ENCODE measurements around the gene CPN1. TPM values are rescaled to one million over a fixed set of nuclear protein-coding genes. Genes with fewer than 3 reads are reported as not detected.
A peak's percentile ranks its signal among the peaks of the same experiment; 100 is the strongest.
"Not testable (repeated sequence)": the region's sequence is repeated elsewhere in the genome, so short reads cannot be mapped to it uniquely, and the experiment has no call there.

CPN1 gene
- total RNA-seq, 2 experiments from 2014 or later = not detected

GRCh38 chr10:100020142-100020885 is 61.4 kb downstream of the CPN1 start:
- Mint-ChIP-seq H3K36me3 (ENCODE audit: low read depth) (no peaks in the 10 kb centered on the region), H3K27ac (no peak overlapping the region), H3K27me3 (ENCODE audit: low read depth) (peaks cover 10% of the 10 kb centered on the region), H3K4me3 (no peak overlapping the region), H3K9me3 (ENCODE audit: insufficient read depth) (no peaks in the 10 kb centered on the region), H3K4me1 (ENCODE audit: low read depth) (peaks cover 15% of the 10 kb centered on the region)
- ChIA-PET CTCF (interaction anchor here (1.0 to 5.6 kb wide), 7 partner anchors 11 to 174 kb away, joined by 3 to 35 read pairs (median 6); partner anchors contain the start of gene DNMBP), POLR2A (no interaction called here)
- DNase-seq = peak; percentile 29
- ATAC-seq = peak; percentile 68

GRCh38 chr10:100019787-100020141 is 61.9 kb downstream of the CPN1 start:
- ChIA-PET POLR2A (no interaction called here), CTCF (interaction anchor here (2.0 to 5.6 kb wide), 3 partner anchors 11 to 26 kb away, joined by 6 to 35 read pairs (median 11); partner anchors contain the start of gene DNMBP)

GRCh38 chr10:100014071-100014762 is 67.5 kb downstream of the CPN1 start:
- H3K4me1 Mint-ChIP-seq (ENCODE audit: low read depth) = peaks cover 9% of the 10 kb centered on the region
- H3K4me3 Mint-ChIP-seq = no peak overlapping the region
- H3K36me3 Mint-ChIP-seq (ENCODE audit: low read depth) = no peaks in the 10 kb centered on the region
- no peak for ATAC-seq
- ChIA-PET POLR2A (no interaction called here), CTCF (interaction anchor here (1.2 to 1.5 kb wide), 2 partner anchors 32 to 169 kb away, joined by 4 to 5 read pairs; no protein-coding TSS in a partner anchor)
- no peak for DNase-seq
- no peak overlapping the region for H3K27ac Mint-ChIP-seq
- H3K27me3 Mint-ChIP-seq (ENCODE audit: low read depth) = peaks cover 33% of the 10 kb centered on the region
- no peaks in the 10 kb centered on the region for H3K9me3 Mint-ChIP-seq (ENCODE audit: insufficient read depth)

More at GRCh38 chr10:100019787-100020141, 61.9 kb downstream of the CPN1 start:
- no peak overlapping the region for H3K4me3 Mint-ChIP-seq
- H3K27me3 Mint-ChIP-seq (ENCODE audit: low read depth) = peaks cover 12% of the 10 kb centered on the region
- no peak for ATAC-seq
- DNase-seq = no peak
- H3K4me1 Mint-ChIP-seq (ENCODE audit: low read depth) = peaks cover 15% of the 10 kb centered on the region
- no peak overlapping the region for H3K27ac Mint-ChIP-seq
- H3K36me3 Mint-ChIP-seq (ENCODE audit: low read depth) = no peaks in the 10 kb centered on the region
- H3K9me3 Mint-ChIP-seq (ENCODE audit: insufficient read depth) = no peaks in the 10 kb centered on the region

- ATAC-seq = no peak
- no peak for DNase-seq
- Mint-ChIP-seq H3K27me3 (ENCODE audit: low read depth) (peaks cover 34% of the 10 kb centered on the region), H3K9me3 (ENCODE audit: insufficient read depth) (no peaks in the 10 kb centered on the region), H3K4me1 (ENCODE audit: low read depth) (peaks cover 15% of the 10 kb centered on the region), H3K27ac (no peak overlapping the region), H3K36me3 (ENCODE audit: low read depth) (no peaks in the 10 kb centered on the region), H3K4me3 (no peak overlapping the region)
- ChIA-PET POLR2A (no interaction called here), CTCF (interaction anchor here (0.8 to 1.5 kb wide), 3 partner anchors 32 to 168 kb away, joined by 3 to 5 read pairs (median 4); no protein-coding TSS in a partner anchor)
Observed at GRCh38 chr10:100013621-100014020, 68.0 kb downstream of the CPN1 start.

GRCh38 chr10:100011906-100012305 is 69.8 kb downstream of the CPN1 start:
- H3K9me3 Mint-ChIP-seq (ENCODE audit: insufficient read depth); H3K4me3 Mint-ChIP-seq; H3K27ac Mint-ChIP-seq; DNase-seq; ATAC-seq; H3K36me3 Mint-ChIP-seq (ENCODE audit: low read depth); POLR2A ChIA-PET: not testable (repeated sequence)
- Mint-ChIP-seq H3K27me3 (ENCODE audit: low read depth) (peaks cover 38% of the 10 kb centered on the region), H3K4me1 (ENCODE audit: low read depth) (peaks cover 24% of the 10 kb centered on the region)
- CTCF ChIA-PET = interaction anchor here (0.7 to 4.5 kb wide), 2 partner anchors 34 to 166 kb away, joined by 3 to 67 read pairs; no protein-coding TSS in a partner anchor

GRCh38 chr10:100009793-100010676 is 71.6 kb downstream of the CPN1 start, which contains the start of gene DNMBP:
TSS of gene DNMBP (minus strand) at chr10:100009947. CDS start at chr10:99972124, 37,823 bp downstream.
- POLR2A ChIA-PET = interaction anchor here (1.0 to 1.5 kb wide), 2 partner anchors 14 to 278 kb away, joined by 3 to 6 read pairs; partner anchors contain the start of genes COX15 and CUTC
- peak within 1 kb of the TSS; percentile 77 for H3K27ac Mint-ChIP-seq
- DNase-seq (peak; percentile 85), ATAC-seq (peak; percentile 98)
- H3K9me3 Mint-ChIP-seq (ENCODE audit: insufficient read depth) = no peaks in the 10 kb centered on the region
- peaks cover 36% of the 10 kb centered on the region for H3K27me3 Mint-ChIP-seq (ENCODE audit: low read depth)
- H3K4me3 Mint-ChIP-seq = peak within 1 kb of the TSS; percentile 86
- CTCF ChIA-PET = interaction anchor here (0.8 to 4.5 kb wide), 28 partner anchors 9 to 363 kb away, joined by 3 to 67 read pairs (median 4); partner anchors contain the start of genes COX15 and CUTC
- H3K4me1 Mint-ChIP-seq (ENCODE audit: low read depth) = peaks cover 37% of the 10 kb centered on the region
- H3K36me3 Mint-ChIP-seq (ENCODE audit: low read depth) = no peaks in the 10 kb centered on the region

- Mint-ChIP-seq H3K4me1 (ENCODE audit: low read depth) (peaks cover 37% of the 10 kb centered on the region), H3K27ac (peak overlapping the region; percentile 33), H3K27me3 (ENCODE audit: low read depth) (peaks cover 34% of the 10 kb centered on the region), H3K9me3 (ENCODE audit: insufficient read depth) (no peaks in the 10 kb centered on the region), H3K36me3 (ENCODE audit: low read depth) (no peaks in the 10 kb centered on the region), H3K4me3 (peak overlapping the region; percentile 86)
- DNase-seq (peak; percentile 24), ATAC-seq (peak; percentile 87)
- ChIA-PET CTCF (interaction anchor here (0.7 to 4.5 kb wide), 29 partner anchors 9 to 364 kb away, joined by 3 to 67 read pairs (median 4); partner anchors contain the start of genes COX15 and CUTC), POLR2A (interaction anchor here (1.0 to 1.5 kb wide), 2 partner anchors 13 to 277 kb away, joined by 3 to 6 read pairs; partner anchors contain the start of genes COX15 and CUTC)
Observed at GRCh38 chr10:100009283-100009792, 72.3 kb downstream of the CPN1 start.

GRCh38 chr10:100008708-100009282 is 72.9 kb downstream of the CPN1 start:
- ChIA-PET POLR2A (interaction anchor here (1.0 to 1.5 kb wide), 2 partner anchors 13 to 277 kb away, joined by 3 to 6 read pairs; partner anchors contain the start of genes COX15 and CUTC), CTCF (interaction anchor here (0.7 to 4.5 kb wide), 20 partner anchors 8 to 278 kb away, joined by 3 to 67 read pairs (median 6); no protein-coding TSS in a partner anchor)
- no peak for ATAC-seq
- Mint-ChIP-seq H3K4me1 (ENCODE audit: low read depth) (peaks cover 37% of the 10 kb centered on the region), H3K4me3 (peak overlapping the region; percentile 86), H3K27ac (no peak overlapping the region), H3K9me3 (ENCODE audit: insufficient read depth) (no peaks in the 10 kb centered on the region), H3K36me3 (ENCODE audit: low read depth) (no peaks in the 10 kb centered on the region), H3K27me3 (ENCODE audit: low read depth) (peaks cover 30% of the 10 kb centered on the region)
- no peak for DNase-seq

- POLR2A ChIA-PET = interaction anchor here (0.6 kb wide), 1 partner anchor 25 kb away, joined by 5 read pairs; no protein-coding TSS in a partner anchor
Observed at GRCh38 chr10:100008142-100008522, 73.5 kb downstream of the CPN1 start.

More at GRCh38 chr10:100008142-100008522, 73.5 kb downstream of the CPN1 start:
- DNase-seq (no peak), ATAC-seq (no peak)
- Mint-ChIP-seq H3K27ac (no peak overlapping the region), H3K27me3 (ENCODE audit: low read depth) (peaks cover 25% of the 10 kb centered on the region), H3K9me3 (ENCODE audit: insufficient read depth) (no peaks in the 10 kb centered on the region), H3K36me3 (ENCODE audit: low read depth) (no peaks in the 10 kb centered on the region), H3K4me3 (peak overlapping the region; percentile 38), H3K4me1 (ENCODE audit: low read depth) (peaks cover 37% of the 10 kb centered on the region)
- CTCF ChIA-PET = interaction anchor here (0.8 to 4.5 kb wide), 8 partner anchors 12 to 277 kb away, joined by 3 to 67 read pairs (median 16); no protein-coding TSS in a partner anchor
